Activated CD4-positive, alpha-beta T cell treated with anti-CD3 and anti-CD28 coated beads for 1 hour (primary cell): ENCODE measurements around the gene RETSAT.
"Not testable (repeated sequence)": the region's sequence is repeated elsewhere in the genome, so short reads cannot be mapped to it uniquely, and the experiment has no call there.

Experiments
- DNase-seq: peaks from one replicate; pipeline ENCODE4 v3.0.0-alpha.2; 2020

Gene RETSAT

DNA sequence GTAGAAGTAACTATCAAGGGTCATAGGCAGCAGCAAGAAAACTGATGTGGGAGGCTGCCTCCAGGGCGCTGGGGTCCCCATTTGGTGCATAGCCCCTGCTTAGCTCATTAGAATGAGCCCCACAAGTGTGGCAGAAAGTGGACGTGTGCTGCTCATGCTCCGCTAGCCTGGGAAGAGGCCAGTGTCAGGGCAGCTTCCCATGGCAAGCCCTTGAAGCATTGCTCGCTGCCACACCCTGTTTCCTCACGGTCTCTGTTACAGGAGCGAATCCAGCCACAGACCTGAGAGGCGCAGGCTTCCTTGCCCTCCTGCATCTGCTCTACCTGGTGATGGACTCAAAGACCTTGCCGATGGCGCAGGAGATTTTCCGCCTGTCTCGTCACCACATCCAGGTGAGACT lies 22.8 kb upstream of the RETSAT start:
- DNase-seq: no peak

DNA sequence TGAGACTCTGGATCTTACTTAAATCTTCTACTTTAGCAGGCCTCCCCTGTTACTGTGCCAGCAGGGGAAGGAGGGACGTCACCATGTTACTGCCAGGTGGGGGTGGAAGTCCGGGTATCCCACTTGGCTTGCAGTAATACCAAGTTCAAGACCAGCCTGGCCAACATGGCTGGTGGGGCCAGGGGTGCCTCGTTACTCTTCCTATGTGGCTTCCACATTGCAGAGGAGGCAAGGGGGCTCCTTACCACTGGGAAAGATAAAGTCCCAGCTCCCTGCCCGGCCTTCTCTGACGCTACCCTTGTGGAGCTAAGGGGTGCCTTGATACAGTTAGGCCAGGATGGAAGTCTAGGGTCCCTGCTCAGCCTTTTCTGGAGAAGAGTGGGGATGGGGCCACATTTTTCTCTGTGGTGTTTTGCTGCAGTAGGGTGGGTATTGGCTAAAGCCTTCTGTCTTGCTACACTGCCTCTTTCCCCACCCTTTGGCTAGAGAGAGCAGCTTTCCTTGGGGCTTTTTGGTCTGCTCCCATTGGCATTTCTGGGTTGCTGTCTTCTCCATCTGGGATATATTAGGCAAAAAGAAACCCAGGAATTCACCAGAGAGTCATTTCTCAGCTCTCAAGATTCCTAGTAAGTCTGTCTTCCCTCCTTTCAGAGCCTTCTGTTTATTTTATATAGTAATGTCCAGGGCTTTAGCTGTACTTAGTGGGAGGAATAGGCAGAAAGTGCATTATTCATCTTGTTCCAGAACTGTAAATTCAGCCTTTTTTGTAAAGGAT lies 22.1 kb upstream of the RETSAT start:
- no peak for DNase-seq

DNA sequence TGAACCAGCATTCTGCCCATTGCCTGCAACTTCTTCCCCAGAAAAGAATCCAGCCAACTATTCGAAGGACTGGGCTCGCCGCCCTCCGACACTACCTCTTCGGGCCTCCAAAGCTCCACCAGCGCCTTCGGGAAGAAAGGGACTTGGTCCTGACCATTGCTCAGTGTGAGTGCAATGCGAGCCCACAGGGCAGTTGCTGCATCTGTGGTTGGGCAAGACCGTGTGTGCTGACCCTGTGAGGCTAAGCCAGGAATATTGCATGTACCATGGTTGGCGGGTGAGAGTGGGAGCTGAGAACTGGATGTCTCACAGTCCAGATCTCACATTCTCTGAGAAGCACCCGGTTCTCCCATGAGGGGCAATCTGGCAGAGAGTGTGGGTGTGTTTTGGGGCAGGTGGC lies 16.7 kb upstream of the RETSAT start:
- no peak for DNase-seq

DNA sequence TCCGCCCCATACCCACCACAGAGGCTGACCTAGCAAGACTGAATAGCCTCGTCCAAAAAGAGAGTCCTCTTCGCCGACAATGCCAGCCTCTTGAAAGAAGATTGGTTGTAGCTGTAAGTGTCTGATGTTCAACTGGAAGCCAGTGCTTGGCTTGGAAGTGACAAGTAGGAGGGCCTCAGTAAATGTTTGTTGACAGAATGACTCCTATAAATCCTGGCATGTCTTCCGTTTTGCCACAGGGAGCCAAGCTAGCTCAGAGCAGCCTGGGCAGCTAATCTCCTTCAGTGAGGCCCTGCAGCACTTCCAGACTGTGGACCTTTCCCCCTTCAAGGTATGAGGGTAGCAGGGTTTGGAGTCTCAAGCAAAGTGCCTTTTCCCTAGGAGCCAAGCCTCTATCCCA lies 15.2 kb upstream of the RETSAT start:
- no peak for DNase-seq

DNA sequence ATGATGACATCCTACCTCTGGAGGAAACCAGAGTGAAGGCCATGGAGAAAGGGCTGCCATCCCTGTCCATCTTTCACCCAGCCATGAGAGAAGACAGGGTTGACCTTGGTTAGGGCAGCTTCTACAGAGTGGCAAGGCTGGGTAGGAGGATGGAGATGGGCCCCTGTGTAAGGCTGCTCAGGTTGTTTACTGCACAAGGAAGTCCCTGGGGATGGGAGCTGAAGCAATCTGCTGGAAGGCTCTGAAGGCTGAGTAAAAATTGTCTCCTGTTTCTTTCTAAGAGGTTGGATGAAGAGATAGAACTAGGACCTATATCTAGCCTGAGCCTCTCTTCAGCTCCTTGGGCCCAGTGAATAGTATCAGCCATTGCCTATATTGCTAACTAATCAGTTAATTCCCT lies 14.6 kb upstream of the RETSAT start:
- DNase-seq: no peak

DNA sequence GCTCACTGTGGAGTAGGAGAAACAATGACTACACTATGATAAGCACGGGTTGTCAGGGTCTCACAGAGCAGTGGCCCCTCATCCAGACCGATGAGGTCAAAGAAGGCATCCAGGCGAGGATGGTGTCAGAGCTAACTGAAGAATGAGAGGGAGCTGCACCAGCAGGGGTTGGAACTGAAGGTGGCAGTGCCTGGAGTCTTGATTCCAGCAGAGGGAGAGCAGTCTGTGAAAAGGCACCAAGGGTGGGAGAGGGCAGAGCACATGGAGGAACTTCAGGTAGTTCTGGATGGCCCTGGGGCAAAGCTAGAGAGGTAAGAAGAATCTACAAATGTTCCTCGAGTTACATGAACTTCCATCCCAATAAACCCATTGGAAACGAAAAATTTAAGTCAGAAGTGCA lies 12.9 kb upstream of the RETSAT start:
- no peak for DNase-seq

DNA sequence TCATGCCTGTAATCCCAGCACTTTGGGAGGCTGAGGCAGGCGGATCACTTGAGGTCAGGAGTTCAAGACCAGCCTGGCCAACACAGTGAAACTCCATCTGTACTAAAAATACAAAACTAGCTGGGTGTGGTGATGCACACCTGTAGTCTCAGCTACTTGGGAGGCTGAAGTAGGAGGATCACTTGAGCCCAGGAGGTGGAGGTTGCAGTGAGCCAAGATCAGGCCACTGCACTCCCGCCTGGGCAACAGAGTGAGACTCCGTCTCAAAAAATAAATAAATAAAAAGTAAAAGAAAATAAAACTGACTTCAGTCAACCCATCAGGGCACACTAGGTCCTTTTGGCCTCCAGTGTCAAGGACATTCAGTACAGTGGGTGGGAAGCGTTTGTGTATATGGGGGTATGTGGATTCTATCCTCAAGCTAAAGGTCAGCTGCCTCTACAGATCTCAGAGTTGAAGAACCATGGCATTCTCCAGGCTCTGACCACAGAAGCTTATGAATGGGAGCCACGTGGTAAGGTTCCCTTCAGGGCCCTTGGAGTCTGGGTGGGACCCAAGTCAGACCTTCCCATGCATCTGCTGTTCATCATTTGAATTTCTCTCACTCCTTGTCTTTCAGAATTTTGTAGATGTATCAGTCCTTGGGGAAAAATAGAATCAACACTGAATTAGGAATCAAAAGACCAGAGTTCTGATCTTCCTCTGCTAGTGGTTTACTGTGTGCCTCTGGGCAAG lies 8.5 kb upstream of the RETSAT start:
- not testable (repeated sequence) for DNase-seq

DNA sequence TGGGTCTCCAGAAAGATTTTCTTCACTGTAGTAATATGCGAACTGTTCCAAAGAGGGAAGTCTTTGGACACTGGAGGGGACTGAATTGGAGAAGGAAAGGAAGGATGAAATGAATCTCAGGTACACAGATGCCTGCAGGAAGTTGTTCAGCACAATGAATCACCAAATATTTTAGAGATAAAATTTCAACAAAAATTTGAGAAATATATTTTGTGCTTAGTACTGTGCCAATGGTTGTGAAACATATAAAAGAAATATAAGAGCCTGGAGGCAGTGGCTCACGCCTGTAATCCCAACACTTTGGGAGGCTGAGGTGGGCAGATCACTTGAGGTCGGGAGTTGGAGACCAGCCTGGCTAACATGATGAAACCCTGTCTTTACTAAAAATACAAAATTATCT lies 3.4 kb upstream of the RETSAT start:
- no peak for DNase-seq

DNA sequence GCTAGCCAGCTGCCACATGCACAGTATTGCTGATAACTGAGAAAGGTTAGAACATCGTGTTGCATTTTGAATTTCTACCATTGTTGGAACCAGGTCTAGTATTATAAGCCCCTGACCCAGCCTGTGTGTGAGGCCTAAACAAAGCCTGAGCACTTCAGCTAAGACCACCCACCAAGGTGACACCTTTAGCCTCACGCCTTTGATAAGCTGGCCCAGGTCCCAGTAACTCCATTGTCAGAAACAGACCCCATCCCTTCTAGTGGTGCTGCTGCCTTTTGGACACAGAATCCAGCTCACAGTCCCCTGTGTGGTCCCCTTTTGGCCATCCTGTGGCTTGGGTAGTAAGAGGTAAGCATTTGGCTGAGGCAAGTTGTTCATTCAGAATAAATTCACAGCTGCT lies 1.9 kb upstream of the RETSAT start:
- DNase-seq: no peak

DNA sequence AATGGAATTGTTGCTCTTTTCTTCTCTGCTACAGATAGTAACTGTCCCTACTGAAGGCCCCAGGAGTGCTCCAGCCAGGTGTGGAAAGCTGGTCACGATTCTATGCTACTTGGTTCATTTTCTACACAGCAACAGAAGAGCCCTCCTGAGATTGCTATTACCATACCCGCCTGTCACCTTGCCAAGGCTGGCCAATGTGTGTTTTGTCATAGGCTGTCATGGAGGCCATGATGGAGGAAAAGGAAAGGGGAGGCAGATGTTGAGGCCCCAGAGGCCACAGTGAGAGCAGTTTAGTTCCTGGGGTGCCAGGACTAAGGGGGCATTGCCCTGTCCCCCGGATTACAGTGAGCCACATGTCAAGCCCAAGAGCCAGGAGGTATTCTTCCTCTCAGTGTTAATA lies 1.2 kb upstream of the RETSAT start:
- no peak for DNase-seq

DNA sequence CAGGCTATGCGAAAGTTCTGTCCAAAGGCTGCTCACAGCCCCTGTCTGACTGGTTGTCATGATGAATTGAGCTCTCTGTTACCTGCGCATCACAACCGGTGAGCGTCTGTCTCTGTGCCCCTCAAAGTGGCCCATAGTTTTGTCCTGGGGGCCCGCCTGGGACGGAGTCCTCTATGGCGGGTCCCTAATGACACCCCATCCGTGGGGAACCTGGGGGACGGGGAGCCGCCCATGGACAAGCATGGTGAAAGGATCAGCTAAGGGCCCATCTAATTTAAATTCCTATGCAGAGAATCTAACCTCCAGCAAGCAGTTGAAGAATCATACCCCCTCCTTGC lies 714 bp upstream of the RETSAT start:
- no peak for DNase-seq

DNA sequence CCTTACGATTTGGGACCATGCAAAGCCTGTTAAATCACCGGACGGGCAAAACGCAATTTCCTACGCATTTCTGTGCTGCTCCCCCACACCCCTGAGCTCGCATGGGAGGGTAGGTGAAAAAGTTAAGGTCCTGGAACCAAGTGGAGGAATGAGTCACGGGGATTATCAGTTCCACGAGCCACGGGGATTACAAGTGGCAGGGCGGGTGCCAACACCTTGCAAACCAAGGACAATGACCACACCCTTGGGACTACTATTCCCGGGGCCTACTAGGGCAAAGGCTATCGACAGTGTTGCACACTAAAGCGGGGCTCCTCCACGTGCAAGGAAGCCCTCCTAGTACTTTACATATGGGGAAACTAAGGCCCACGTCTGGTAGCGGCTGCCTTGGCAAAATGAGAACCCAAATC lies 447 bp downstream of the RETSAT start:
- no peak for DNase-seq

DNA sequence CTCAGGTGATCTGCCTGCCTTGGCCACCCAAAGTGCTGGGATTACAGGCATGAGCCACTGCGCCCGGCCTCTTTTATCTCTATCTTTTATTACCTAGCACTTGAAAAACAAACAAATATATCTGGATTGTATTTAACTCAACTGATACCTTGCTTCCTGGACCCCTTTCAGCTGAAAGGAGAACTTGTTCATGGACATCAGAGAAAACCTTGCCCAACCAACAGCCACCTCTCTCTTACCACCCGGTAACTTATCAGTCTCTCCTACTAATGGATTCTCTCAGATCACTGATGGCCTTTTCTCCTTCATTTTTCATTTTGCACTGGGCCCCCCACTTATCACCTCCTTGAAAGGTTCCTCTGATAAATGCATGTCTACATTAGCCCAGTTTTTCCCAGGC lies 6.7 kb downstream of the RETSAT start:
- no peak for DNase-seq

DNA sequence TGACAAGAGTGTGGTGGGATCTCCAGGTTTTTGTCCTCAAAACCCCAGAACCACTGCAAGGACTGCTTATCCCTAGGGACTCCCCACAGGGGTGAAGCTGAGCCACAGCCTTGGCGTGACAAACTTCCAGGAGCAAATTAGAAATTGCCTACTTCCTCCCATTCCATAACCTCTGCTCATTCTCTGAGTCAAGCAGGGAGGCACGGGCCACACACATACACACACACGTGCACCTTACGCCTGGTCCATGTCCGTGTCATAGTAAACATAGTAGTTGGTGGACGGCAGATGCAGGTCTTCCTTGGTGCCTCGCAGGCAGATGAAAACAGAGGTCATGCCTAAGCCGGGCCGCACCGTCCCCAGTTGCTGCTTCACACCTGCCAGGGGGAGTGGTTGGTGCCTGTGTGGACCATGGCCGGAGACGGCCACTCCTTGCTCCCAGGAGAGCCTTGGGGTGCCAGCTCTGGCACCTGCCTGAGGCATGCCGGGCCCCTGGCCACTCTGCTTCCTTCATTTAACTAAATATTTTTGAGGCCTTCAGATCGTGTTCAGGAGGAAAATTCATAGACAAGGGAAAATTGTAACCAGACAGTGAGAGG lies 9.9 kb downstream of the RETSAT start:
- no peak for DNase-seq

DNA sequence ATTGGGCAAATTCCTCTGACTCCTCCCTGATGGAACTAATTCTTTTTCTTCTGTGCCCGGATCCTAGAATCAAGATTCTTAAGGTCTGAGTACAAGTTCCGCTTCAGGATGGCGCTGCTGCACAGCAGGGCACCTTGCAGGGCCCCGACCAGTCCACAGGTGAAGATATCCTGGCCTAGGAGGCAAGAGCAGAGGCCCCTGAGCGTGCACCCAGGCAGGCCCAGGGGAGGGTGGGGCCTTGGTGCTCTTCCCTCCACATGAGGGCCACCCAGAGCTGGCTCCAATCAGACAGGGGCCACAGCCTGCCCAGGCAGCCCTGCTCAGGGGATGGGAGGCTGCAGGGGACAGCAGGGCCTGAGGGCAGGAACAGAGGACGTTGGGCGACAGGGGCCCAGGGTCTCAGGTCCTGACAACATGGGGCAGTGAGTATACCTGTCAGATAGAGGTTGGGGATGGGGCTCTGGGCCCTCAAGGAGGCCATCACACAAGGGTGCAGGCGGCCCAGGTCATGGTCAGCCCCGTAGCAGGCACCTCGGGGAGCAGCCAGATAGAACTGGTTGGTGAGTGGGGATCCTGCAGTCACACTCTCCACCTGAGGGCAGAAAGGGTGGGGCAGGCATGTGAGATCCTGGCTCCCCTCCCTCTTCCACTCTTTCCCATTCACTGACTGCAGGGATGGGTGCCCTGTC lies 11.0 kb downstream of the RETSAT start:
- DNase-seq: not testable (repeated sequence)

DNA sequence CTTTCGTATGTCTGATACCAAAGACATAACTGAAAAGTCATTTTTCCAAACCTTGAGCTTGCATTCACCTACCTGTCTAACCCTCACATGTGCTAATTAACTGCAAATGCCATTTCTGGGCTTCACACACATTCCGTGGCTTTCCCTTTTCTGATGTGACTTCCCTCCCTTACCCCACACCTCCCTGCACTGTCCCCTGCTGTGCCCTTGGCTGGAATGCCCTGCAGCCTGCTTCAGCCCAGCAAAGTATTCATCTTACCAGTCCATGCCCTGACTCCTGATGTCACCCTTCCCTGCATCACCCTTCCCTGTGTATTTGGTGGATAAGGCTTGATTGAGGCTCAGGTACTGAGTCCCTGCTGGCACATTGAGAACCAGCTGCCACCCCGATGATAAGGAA lies 12.2 kb downstream of the RETSAT start:
- no peak for DNase-seq

DNA sequence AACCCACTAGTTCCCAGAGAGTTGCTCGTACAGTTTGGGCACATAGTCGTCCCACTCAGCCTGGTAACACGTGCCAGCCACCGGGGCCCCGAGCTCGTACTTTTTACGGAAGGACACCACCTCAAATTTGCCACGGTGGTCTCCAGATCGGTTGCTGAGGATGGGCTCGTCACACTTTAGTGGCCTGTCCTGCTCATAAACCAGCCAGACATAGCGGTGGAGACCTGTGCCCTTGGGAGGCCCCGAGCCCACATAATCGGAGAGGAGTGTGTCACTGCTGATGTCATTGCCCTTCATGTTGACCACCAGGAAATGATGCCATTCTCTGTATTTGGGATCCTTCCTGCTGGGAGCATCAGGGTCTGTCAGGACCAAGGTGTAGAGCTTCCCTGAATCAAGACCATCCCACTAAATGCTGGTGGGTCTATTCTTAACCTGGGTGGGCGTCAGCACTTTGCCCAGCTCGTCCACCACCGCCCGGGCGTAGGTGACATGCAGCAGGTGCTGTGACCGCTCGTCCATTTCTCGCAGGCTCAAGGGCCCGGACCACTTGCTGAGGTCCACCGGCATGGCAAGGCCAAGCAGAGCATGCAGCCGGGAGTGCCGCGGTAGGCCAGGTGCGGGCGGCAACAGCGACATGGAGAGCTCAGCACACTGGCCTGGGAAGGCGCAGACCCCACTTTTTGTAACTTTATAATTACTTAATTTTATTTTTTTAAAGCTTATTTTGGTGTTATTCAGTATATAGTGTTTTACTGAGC lies 12.9 kb downstream of the RETSAT start:
- DNase-seq: no peak

DNA sequence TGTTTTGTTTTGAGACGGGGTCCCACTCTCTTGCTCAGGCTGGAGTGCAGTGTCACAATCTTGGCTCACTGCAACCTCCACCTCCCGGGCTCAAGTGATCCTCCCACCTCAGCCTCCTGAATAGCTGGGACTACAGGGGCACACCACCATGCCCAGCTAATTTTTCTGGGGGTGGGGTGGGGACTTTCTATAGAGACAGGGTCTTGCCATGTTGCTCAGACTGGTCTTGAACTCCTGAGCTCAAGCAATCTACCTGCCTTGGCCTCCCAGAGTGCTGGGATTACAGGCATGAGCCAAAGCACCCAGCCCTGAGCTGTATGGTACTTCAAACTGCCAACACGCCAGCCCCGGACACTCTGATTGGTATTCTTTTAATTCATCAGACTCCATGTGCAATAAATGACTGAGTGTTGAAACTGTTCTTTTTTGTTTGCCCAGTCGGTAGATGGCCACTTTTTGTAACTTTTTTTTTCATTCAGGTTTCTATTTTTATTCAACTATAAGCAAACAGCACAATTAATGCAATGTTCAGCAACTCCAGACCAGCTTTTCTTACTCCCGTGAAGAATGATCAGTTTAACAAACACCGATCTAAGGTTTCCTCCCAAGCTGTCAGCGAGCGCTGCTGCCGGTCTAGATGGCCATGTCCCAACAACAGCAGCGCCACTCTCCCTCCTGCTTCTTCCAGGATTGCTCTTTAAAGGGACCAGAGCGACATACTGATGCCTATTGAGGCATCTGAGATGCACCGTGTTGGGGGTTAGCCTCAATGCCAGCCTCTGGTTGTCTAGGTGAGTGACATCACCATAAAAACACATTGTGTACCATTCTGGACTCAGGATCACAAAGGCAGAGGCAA lies 14.1 kb downstream of the RETSAT start:
- DNase-seq: no peak

DNA sequence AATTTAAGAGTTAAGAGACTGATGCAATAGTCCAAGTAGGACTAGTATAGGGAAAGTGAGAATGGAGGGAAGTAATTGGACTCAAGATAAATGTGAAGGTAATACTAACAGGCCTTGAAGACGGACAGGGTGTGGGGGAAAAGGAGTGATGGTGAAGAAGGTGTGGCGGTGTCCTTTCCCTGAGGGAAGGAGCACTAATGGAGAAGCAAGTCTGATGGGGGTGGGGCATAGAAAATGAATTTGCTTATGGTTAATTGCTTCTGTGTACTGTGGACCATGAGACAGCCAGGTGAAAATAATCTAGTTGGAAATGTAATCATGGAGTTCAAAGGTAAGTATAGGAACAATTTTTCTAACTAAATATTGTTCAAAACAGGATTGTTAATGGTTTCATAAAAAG lies 19.4 kb downstream of the RETSAT start:
- no peak for DNase-seq

DNA sequence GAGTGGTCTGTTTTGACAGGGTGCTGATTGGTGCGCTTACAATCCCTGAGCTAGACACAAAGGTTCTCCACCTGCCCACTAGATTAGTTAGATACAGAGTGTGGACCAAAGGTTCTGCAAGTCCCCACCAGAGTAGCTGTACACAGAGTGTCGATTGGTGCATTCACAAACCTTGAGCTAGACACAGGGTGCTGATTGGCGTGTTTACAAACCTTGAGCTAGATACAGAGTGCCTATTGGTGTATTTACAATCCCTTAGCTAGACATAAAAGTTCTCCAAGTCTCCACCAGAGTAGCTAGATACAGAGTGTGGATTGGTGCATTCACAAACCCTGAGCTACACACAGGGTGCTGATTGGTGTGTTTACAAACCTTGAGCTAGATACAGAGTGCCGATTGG lies 20.5 kb downstream of the RETSAT start:
- DNase-seq: not testable (repeated sequence)

DNA sequence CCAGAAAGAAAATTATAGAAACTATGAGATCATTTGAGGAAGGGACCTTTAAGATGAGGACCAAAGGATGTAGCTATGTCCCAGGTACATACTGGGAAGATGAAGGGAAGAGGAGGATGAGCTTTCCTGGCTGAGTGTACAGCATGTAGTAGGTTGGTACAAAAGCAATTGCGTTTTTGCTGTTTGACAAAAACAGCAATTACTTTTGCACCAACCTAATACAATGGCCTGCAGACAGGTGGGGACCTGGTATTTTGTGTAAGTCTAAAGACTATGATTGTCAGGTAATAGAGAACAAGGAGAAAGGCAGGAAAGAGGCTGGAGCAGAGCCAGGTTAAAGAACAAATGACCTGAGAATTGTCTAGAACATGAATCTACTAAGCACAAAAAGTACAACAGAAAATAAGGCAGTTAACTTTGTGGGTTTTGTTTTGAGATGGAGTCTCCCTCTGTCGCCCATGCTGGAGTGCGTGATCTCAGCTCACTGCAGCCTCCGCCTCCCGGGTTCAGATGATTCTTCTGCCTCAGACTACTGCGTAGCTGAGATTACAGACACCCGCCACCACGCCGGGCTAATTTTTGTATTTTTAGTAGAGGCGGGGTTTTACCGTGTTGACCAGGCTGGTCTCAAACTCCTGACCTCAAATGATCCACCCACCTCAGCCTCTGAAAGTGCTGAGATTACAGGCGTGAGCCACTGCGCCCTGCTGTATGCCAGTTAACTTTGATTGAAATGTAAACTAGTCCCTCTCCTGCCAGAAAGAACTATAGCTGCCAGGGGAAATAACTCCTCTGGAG lies 23.3 kb downstream of the RETSAT start:
- no peak for DNase-seq
